Kidney epithelial cell (primary cell): ENCODE measurements around the gene NSF. TPM values are rescaled to one million over a fixed set of nuclear protein-coding genes. Genes with fewer than 3 reads are reported as not detected.

Experiments
- DNase-seq: peaks from one replicate; pipeline ENCODE4 v3.0.0-alpha.2; 2010; ENCODE audit warnings: low read depth
- H3K27me3 ChIP-seq: 2 replicates; pipeline ENCODE4 v1.6.0; 2011; ENCODE audit warnings: low read length; ENCODE audit not compliant: control insufficient read depth, insufficient read depth
- H3K36me3 ChIP-seq: 2 replicates; pipeline ENCODE4 v1.5.1; 2011; ENCODE audit warnings: low read length; ENCODE audit not compliant: control insufficient read depth, insufficient read depth
- H3K4me3 ChIP-seq: 2 replicates; pipeline ENCODE4 v1.5.1; 2011; ENCODE audit warnings: low read depth, mild to moderate bottlenecking, control low read depth, low read length
- total RNA-seq: library from RNA; depleted of rRNA; stranded (reverse); fragments of >200 nt; gene quantifications from 2 replicates; pipeline ENCODE4 v1.2.3, GENCODE V29; 2015
- TF ChIP-seq, protein P1 (sequence below): IDR thresholded peaks from 2 replicates; pipeline ENCODE4 v1.5.1; 2011; ENCODE audit warnings: mild to moderate bottlenecking, moderate library complexity, low read length, control low read depth, inconsistent platforms; ENCODE audit not compliant: insufficient read depth, poor library complexity, severe bottlenecking

NSF gene
- total RNA-seq, 1 donor from 2014 or later: 17.8 TPM

DNA sequence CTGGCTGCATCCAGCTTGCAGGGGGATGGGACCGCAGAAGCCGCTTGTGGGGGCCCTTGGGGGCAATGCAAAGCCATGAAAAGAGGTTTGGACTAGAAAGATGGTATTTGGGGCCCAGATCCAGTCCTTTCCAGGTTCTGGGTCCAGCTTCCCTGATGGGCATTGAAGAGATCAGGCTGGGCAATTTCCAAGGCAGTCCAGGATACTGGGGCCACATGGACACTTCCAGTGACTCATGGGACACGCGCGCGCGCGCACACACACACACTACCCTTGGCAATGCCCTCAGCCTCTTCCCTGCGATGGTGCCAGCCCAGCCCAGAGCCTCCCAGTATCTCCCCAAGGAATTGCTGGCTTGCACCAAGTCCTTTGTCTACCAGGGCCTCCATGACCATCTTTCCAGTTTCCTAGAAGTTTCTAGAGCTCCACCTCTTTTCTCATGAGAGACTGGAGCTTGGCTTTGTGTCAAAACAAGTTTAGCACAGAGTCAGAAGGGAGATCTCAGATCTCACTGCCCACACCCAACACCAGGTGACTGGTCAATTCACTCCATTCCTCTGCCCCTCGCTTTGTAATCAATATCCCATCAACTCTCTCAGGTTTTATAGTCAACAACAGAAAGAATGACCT is 183.8 kb downstream of the NSF start:
- Histone ChIP-seq H3K36me3 (no peaks in the 10 kb centered on the region), H3K4me3 (no peak overlapping the region), H3K27me3 (peaks cover 20% of the 10 kb centered on the region)
- TF ChIP-seq, protein P1, sequence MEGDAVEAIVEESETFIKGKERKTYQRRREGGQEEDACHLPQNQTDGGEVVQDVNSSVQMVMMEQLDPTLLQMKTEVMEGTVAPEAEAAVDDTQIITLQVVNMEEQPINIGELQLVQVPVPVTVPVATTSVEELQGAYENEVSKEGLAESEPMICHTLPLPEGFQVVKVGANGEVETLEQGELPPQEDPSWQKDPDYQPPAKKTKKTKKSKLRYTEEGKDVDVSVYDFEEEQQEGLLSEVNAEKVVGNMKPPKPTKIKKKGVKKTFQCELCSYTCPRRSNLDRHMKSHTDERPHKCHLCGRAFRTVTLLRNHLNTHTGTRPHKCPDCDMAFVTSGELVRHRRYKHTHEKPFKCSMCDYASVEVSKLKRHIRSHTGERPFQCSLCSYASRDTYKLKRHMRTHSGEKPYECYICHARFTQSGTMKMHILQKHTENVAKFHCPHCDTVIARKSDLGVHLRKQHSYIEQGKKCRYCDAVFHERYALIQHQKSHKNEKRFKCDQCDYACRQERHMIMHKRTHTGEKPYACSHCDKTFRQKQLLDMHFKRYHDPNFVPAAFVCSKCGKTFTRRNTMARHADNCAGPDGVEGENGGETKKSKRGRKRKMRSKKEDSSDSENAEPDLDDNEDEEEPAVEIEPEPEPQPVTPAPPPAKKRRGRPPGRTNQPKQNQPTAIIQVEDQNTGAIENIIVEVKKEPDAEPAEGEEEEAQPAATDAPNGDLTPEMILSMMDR: no peak
- DNase-seq: no peak

DNA sequence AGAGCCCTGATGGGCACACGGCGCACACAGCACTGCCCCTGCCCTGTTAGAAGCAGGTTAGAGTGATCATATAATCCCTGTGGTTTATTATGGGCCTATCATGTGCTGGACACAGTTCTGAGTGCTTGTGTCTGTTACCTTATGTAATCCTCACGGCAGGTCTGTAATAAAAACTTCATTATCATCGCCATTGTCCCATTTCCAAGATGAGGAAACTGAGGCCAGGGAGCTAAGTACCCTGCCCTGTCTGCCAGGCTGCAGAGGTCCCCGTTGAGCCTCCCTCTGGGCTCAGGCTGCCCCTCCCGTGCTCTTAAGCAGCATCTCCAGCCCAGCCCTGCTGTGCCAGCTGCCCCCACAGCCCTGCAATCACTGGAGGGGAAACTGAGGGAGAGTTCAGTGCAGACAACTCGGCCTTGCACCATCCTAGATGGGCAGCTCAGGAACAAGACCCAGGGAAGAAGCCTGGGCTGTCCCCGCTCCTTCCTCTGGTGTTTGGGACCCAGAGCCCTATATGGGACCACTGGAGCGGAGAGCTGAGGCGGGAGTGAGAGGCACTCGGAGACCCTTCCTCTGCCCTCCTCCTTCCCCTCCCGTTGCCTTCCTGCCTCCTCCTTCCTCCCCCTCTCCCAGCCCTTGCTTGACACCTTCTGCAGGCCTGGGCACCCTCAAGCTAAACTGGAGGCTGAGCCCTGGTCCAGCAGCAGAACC is 186.0 kb downstream of the NSF start:
- Histone ChIP-seq H3K36me3 (no peaks in the 10 kb centered on the region), H3K4me3 (no peak overlapping the region), H3K27me3 (peaks cover 22% of the 10 kb centered on the region)
- DNase-seq: no peak
- TF ChIP-seq, protein P1: no peak

DNA sequence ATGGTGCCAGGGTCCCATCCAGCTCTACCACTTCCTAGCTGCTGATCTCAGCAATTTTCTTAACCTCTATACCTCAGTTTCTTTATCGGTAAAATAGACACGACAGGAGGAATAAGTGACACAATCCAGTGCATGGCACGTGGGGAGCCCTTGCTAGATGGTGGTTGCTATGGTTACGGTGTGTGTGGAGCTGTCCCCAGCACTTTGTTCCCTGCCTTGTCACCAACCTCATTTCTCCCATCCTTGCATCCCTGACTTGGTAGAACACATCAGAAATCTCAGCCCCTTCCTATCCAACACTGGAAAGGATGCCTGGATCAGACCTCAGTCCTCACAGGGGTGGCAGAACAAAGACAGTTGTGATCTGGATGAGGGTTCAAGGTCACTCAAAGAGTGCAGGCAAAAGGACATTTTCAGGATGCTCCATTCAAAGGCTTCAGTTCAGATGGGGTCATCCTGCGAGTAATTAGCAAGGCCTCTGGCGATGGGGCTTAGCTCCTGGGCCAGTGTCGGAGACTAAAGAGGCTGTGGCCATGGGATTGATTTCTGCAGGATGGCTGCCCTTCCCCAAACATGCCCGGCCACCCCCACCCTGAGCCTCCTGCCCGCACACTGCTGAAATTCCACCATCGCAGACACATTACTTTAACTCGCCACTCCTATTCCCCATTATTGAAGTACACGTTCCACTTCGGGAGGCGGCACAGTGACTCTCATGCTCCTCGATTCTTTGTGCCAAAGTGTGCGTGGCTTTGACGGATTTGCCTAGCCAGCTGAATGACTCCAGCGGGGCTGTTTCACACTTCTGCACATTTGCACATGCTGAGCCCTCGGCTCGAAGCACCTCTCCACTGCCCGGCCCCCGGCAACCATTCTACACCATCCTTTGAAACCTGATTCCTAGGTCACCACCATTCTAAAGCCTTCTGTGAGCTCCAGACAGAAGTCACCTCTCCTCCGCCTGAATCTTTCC is 187.8 kb downstream of the NSF start:
- H3K36me3 ChIP-seq: no peaks in the 10 kb centered on the region
- no peak for DNase-seq
- TF ChIP-seq, protein P1: no peak

DNA sequence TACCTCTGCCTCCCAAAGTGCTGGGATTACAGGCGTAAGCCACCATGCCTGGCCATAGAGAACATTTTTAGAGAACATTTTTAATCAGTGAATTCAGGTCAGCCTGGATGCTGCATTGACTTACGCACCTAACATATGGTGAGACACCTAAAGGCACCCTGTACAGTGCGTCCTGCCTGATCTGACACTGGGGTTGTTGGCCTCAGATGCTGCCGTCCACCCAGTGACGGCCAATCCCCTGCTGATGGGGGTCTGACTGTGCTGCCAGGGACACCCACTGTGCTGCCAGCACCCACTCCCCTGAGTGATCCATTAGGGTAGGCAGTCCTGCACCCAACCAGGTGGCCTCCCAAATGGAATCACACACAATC is 189.5 kb downstream of the NSF start:
- Histone ChIP-seq H3K36me3 (no peaks in the 10 kb centered on the region), H3K4me3 (no peak overlapping the region), H3K27me3 (peaks cover 19% of the 10 kb centered on the region)
- TF ChIP-seq, protein P1: no peak
- no peak for DNase-seq

More for the DNA sequence above, 187.8 kb downstream of the NSF start:
- H3K4me3 ChIP-seq: no peak overlapping the region
- H3K27me3 ChIP-seq: peaks cover 19% of the 10 kb centered on the region

DNA sequence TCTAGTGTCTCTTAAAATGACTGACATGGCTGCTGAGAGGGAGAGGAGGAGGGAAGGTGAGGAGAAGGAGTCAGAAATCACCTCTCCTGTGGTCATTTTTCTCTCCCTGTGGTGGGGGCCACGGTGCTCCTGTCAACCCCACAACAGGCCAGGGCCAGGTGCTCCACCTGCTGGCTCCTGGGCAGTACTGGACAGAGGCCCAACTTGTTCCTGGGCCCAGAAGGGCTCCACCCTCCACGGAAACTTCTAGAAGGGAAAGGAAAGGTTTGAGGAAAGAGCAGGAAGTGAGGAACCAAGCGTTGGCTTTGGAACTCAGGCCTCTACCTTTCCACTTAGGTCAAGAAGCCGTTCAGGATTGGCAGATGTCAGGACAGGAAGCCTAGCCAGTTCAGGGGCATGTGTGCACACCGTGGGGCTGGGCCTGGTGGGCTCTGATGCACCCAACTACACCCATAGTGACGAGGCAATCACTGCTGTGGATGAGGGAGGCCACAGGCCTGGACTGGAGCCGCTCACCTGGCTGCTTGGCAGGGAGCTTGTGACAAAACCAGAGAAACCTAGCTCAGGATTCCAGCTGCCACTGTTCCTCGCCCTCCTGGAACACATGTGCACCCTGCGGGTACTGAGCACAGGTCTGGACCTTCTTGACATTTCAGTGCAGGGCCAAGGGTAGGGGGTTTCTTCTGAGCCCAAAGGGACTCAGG is 191.9 kb downstream of the NSF start:
- Histone ChIP-seq H3K4me3 (no peak overlapping the region), H3K27me3 (peaks cover 19% of the 10 kb centered on the region), H3K36me3 (no peaks in the 10 kb centered on the region)
- TF ChIP-seq, protein P1: peak; percentile 90
- DNase-seq: no peak
